CD4-positive, alpha-beta T cell treated with Interleukin-1 beta for 1 hour (primary cell): ENCODE measurements around the gene CMIP.

Experiments
- DNase-seq, 2 donors: peaks; one replicate each; pipeline ENCODE4 v3.0.0-alpha.2; 2020 to 2022

Gene CMIP

GRCh38 chr16:81539759-81540472 is 95.3 kb downstream of the CMIP start:
- DNase-seq = no peak

DNA sequence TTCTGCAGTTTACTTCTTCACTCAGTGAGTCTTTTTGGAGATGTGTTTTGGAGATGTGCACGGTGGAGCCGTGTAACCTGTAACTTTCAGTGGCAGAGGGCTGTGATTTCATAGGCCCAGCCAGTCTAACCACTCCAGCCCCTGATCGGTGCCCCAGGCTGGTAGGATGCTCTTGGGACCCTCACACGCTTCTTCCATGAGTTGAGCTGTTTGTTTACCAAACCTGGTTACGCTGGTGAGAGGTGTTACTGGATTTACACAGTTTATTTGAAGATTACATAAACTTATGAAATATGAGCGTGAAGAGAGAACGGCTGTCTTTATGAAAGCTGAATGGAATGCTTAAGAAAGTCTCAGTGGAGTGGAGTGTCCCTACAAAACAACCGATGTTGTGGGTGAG is 96.7 kb downstream of the CMIP start:
- DNase-seq = no peak

DNA sequence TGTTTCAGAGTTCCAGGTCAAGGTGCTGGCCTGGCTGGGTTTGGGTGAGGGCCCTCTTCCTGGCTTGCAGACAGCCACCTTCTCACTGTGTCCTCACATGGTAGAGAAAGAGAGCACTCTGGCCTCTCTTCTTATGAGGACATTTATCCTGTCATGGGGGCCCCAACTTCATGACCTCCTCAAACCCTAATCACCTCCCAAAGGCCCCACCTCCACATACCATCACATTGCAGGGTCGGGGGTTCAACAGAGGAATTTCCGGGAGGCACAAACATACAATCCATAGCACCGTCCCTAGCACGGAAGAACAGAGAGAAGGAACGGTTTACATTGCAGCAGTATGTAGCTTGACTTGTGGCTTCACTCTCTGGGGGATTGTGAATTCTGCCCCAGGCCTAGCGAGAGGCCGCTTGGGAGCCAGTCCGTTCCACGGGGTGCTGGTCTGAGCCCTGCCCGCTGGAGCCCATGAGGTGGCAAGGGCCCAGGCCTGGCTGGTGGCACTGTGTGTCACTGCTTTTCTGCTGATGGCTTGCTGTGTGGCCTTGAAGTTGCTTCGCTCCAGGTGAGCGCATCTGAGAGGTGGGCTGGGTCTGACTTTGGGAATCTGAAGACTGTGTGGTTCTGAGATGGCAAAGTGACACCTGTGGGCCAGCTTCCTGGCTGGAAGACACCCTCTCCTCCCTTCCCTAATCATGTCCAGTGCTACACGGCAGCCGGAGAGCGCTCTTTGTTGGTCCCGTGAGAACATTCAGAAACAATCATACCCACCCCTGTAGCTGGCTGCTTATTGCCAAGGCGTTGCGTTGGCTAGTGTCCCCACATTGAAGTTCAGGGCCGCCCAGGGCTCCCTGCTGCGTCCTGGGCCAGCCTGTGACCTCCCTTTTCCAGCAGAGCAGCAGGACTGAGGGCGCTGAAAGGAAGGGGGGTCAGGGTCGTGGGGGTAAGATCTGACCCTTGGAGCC is 98.3 kb downstream of the CMIP start:
- DNase-seq = no peak

- no peak for DNase-seq
Measured at GRCh38 chr16:81543571-81543970, 99.0 kb downstream of the CMIP start.

DNA sequence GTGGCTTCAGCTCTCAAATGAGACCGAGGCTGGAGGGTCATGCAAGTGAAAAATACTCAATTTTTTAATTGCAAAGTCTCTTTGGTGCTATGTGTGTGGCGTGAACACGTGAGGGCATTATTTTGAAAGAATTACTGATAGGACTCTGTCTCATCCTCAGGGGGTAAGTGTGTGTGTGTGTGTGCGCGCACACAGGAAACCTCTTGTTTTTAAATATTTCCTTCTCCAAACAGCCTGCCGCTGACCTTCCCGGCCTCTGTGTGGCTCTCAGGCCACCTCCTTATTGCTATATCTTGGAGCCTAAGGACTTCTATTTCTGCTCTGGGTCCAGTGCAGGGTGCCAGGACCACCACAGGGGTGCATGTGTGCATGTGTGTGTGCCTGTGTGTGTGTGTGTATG is 99.7 kb downstream of the CMIP start:
- DNase-seq = peak in 1 of 2 donors; percentile 9

GRCh38 chr16:81544700-81545271 is 100.2 kb downstream of the CMIP start:
- DNase-seq = no peak

DNA sequence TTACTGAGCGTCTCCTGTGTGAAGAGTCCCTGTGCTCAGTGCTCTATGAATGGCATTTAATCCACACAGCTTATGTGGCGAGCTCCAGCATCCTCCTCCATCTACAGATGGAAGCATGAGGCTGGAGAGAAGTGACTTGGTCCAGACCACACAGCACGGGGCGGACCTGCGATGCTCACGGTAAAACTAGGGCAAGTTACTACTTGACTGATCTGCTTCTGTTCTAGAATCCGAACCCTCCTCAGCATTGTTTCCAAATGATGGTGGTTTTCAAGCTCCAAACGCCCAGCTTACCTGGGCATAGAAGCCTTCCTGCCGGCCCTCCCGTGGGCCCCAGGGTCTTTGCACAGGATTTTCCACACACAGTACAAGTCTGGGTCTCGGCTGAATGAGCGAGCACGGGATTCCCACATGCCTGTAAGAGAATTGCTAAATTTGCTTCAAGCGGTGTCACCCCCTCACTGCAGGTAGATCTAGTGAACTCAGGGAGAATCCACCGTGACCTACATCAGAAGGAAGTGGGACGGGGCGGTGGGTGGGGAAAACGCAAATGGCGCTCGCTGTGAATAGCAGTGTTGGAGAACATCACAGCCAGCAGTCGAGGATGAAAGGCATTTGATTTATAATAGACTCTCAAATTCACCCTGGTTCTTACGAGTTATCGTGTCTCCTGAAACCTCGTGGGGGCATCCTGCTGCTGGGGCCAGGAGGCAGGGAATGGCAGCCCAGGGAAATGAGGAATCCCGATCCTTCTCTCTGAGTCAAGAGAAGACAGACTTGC is 101.1 kb downstream of the CMIP start:
- no peak for DNase-seq

- no peak for DNase-seq
Measured at GRCh38 chr16:81546781-81547180, 102.2 kb downstream of the CMIP start.

GRCh38 chr16:81547194-81547938 is 102.8 kb downstream of the CMIP start:
- DNase-seq = no peak

GRCh38 chr16:81547939-81548216 is 103.3 kb downstream of the CMIP start:
- DNase-seq = no peak

GRCh38 chr16:81548551-81548875 is 103.9 kb downstream of the CMIP start:
- DNase-seq = no peak

DNA sequence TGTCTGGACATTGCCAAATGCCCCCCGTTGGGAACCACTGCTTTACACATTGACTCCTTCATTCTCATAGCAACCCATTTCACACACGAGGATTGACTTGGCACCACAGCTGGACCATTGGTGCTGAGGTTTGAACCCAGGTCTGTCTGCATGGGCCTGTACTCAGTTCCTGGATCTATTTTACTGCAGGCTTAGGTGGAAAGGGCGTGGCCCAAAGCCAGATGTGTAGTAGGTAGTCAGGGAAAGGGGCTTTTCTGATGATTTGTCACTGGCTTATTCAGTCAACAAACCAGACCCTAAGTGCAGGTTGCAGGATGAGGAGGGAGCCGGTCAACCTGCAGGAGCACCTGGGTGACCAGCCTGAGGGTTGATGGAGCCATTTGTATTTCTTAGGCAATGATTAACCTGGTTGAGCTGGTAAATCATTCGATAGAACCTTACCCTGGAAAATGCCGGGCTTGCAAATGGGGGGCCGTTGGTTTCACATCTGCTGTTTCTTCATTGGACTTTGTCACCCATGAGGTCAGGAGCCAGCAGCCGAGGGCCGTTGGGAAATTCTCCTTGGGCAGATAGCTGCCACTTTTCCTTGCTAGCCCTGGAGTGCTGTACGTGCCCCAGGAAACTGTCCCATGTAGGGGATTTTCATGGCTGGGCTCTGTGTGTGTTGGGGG is 104.4 kb downstream of the CMIP start:
- DNase-seq = no peak

DNA sequence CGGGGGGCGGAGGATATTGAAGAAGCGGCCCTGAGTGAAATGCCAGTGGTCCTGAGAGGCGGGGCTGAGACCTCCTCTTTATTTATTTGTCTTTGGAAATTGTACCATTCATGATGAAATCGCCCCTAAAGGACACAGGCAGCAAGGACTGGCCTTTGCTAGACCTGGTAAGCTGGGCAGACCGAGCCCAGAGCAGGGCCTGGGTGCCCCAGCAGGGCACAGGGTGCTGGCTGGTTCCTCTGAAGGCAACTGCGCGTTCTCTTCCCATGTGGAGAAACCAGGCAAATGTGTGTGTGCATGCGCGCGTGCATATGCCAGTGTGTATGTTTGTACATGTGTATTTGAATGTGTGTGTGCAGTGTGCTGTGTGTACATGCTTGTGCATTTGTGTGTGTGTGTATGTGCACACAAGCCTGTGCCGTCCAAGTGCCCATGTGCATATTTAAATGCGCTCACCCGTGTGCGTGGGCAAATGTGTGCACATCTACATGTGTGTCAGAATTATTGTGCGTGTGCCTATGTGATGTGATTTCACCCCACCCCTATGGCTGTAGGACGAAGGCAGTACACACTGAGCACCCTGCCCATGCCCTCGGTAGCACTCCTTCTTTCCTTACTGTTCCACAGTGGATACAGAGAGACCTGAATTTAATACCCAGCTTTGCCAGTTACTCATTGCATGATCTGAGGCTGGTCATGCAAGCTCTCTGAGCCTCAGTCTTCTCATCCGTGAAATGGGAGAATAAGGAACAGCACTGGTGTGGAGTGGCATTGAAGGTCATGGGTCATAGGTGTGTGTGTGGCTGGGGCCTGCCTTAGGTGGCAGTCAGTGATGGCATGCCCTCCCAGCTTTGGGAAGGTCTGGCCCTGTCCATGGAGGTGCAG is 105.2 kb downstream of the CMIP start:
- no peak for DNase-seq

DNA sequence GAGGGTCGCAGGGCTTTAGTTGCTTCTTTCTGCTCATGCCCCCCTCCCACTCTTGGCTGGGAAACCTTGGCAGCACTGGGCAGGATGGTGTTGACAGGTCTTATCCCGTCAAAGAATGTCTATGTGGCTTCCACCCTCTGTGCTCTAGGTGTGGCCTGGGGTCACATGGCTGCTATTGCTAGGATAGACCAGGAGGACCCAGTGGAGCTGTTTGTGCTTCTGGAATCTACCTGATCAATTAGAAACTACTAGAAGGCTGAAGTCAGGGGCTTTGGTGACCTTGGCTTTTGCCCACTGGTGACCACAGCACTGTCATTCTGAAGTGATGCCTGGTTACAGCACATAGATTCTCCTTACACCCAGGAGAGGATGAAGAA is 105.8 kb downstream of the CMIP start:
- no peak for DNase-seq

GRCh38 chr16:81551151-81551808 is 106.7 kb downstream of the CMIP start:
- DNase-seq = peak in 1 of 2 donors; percentile 30

- DNase-seq = no peak
Measured at GRCh38 chr16:81551821-81552304, 107.3 kb downstream of the CMIP start.

DNA sequence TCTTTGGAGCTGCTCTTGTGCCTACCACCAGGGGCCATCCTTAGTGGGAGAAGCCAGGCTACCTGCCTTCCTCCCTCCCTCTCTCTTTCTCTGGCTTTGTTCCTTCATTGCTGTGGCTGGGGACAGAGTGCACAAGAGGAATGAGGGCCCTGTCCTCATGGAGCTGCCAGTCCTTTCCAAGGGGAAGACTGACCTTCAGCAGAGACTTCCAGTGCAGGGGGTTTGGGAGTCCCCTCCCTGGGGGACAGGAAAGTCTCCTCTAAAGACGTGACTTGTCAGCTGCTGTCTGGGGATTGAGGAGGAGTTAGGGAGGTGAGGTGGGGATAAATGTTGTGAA is 108.1 kb downstream of the CMIP start:
- no peak for DNase-seq

DNA sequence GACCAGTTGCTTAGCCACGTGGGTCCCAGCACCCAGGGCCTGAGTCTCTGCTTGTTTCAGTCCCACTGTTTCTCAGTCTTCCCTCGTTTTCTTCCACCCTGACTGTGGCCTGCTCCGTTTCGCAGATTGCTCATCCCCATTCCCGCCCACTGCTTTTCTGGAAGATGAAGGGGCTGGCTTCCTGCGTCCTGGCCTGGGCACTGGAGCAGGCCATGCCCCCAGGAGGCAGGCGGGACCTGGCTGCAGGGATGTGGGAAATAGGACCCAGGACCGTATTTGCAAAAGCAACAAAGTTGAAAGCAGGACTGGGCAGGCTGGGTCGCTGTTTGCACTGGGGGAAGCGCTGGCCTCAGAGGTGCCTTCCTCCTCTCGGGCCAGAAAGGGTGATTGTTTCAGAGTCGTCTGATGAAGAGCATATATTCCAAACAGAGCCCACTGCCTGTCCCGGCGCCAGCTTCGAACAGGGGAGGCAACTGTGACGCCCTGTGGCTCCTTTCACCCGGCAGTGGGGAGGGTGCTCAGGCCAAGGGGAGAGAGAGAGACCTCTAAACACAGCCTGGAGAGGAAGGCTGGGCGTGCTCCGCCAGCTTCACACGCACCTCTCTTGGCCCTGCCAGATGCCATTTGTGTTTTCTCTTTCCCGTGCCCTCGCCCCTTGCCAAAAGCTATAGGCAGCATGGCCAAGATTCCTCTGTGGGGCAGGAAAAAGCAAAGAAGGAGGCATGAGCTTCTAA is 108.6 kb downstream of the CMIP start:
- DNase-seq = no peak

GRCh38 chr16:81553814-81554675 is 109.4 kb downstream of the CMIP start:
- no peak for DNase-seq
